ENCODE measurements around the gene TNNC2. TPM values are rescaled to one million over a fixed set of nuclear protein-coding genes. Genes with fewer than 3 reads are reported as not detected.

The TNNC2 gene
- total and polyA plus RNA-seq, 2 of the 8 experiments (the other 6 are each of a cell fraction or from before 2014, with no cell fraction given) = 5.7 to 7.6 TPM

GRCh38 chr20:45783656-45784294, 43.3 kb downstream of the TNNC2 start:
- Histone ChIP-seq H4K8ac (ENCODE audit: extremely low read depth, insufficient read depth, low read length) (no peak overlapping the region), H3K79me1 (ENCODE audit: low read depth, low read length) (no peaks in the 10 kb centered on the region), H3K23ac (ENCODE audit: insufficient read length) (no peak overlapping the region), H2AK5ac (ENCODE audit: low read depth, low read length) (no peak overlapping the region), H3K79me2 (ENCODE audit: control insufficient read depth in 1 of 2, insufficient read depth in 2 of 2, low read length in 2 of 2) (no peaks in the 10 kb centered on the region), H3K4me3 (ENCODE audit: extremely low read depth in 1 of 4, insufficient read depth in 2 of 4, low read depth in 3 of 4, low read length in 4 of 4) (no peak overlapping the region), H3K4me2 (ENCODE audit: insufficient read depth in 1 of 2, low read depth in 2 of 2, low read length in 2 of 2) (no peak overlapping the region), H4K20me1 (replicated peaks in 1 of 2; ENCODE audit: control insufficient read depth in 1 of 2, insufficient read depth in 2 of 2, low read length in 2 of 2) (no peaks in the 10 kb centered on the region), H2BK120ac (replicated peaks; ENCODE audit: low read depth, low read length) (no peak overlapping the region), H3K23me2 (ENCODE audit: low read depth, low read length) (no peaks in the 10 kb centered on the region; the same call in 1 of the 2 replicates), H3K9ac (replicated peaks in 1 of 4; ENCODE audit: extremely low read depth in 1 of 4, low read depth in 3 of 4, low read length in 3 of 4) (no peak overlapping the region), H3K14ac (ENCODE audit: insufficient read length) (no peak overlapping the region), H2BK15ac (ENCODE audit: low read length) (no peak overlapping the region; the same call in 1 of the 2 replicates), H3K4ac (replicated peaks; ENCODE audit: insufficient read length, low read depth, low read length) (no peak overlapping the region), H2AFZ (ENCODE audit: low read length) (no peak overlapping the region), H3K18ac (ENCODE audit: extremely low read depth, low read length) (no peak overlapping the region), H3K9me3 (ENCODE audit: insufficient read depth in 2 of 2, low read depth in 1 of 2, low read length in 1 of 2) (no peaks in the 10 kb centered on the region), H4K5ac (ENCODE audit: insufficient read length, low read depth, low read length) (no peak overlapping the region), H2BK5ac (ENCODE audit: low read depth, low read length) (no peak overlapping the region), H3K56ac (replicated peaks; ENCODE audit: insufficient read length, low read depth, low read length) (no peak overlapping the region), H3K27me3 (replicated peaks in 1 of 4; ENCODE audit: control insufficient read depth in 3 of 4, extremely low read depth in 1 of 4, insufficient read depth in 3 of 4, low read length in 3 of 4) (no peaks in the 10 kb centered on the region), H3K27ac (ENCODE audit: low read depth, low read length) (no peak overlapping the region), H2BK20ac (ENCODE audit: low read length) (no peak overlapping the region), H3K4me1 (replicated peaks in 1 of 4; ENCODE audit: control insufficient read depth in 3 of 4, insufficient read depth in 4 of 4, low read length in 3 of 4) (no peaks in the 10 kb centered on the region), H4K91ac (replicated peaks; ENCODE audit: insufficient read length, low read length) (no peak overlapping the region), H2BK12ac (ENCODE audit: low read depth, low read length) (no peak overlapping the region), H3K36me3 (ENCODE audit: control insufficient read depth in 2 of 4, insufficient read depth in 4 of 4, low read length in 3 of 4) (no peaks in the 10 kb centered on the region)
- WGBS, 2 experiments (ENCODE audit: extremely low coverage in 1 of 2, insufficient coverage in 1 of 2, insufficient read length in 1 of 2, insufficient replicate concordance in 2 of 2, low coverage in 1 of 2, low lambda C conversion rate in 2 of 2, missing lambda C conversion rate in 1 of 2) = 92% methylated on average over 6 of the region's 6 CpGs; no CpG with 5 or more reads in 1 of the 2 experiments
- DNase-seq (ENCODE audit: low read depth in 1 of 2, low spot score in 2 of 2) (no peak), FAIRE-seq (no peak)
- ChIA-PET CTCF (ENCODE audit: partially characterized antibody) (interaction anchor here (0.6 to 2.9 kb wide), 10 partner anchors 13 to 634 kb away, joined by 3 to 11 read pairs (median 4); no protein-coding TSS in a partner anchor), POLR2A (ENCODE audit: partially characterized antibody) (interaction anchor here (1.2 kb wide), 1 partner anchor 73 kb away, joined by 3 read pairs; no protein-coding TSS in a partner anchor)
- TF ChIP-seq POLR2A (IDR thresholded peaks at IDR 0.05; ENCODE audit: control extremely low read depth in 1 of 2, low read depth in 2 of 2, low read length in 2 of 2) = no peak
- TF ChIP-seq EGR1 (IDR thresholded peaks at IDR 0.05; ENCODE audit: borderline replicate concordance, low read depth, low read length) = no peak
- no peak for TF ChIP-seq E2F6 (IDR thresholded peaks at IDR 0.05)
- no peak for TF ChIP-seq TCF12 (IDR thresholded peaks at IDR 0.05; ENCODE audit: low read depth, low read length)
- no peak for TF ChIP-seq ATF3 (IDR thresholded peaks at IDR 0.05; ENCODE audit: insufficient read depth, low read depth, low read length)

Measured in H1 (cell line).